Astrocyte of the cerebellum (primary cell): Measurements from ENCODE around the gene PI3.
"Not testable (repeated sequence)": the region's sequence is repeated elsewhere in the genome, so short reads cannot be mapped to it uniquely, and the experiment has no call there.

Experiments used
- DNase-seq: peaks from one replicate; pipeline ENCODE4 v3.0.0-alpha.2; 2011; ENCODE audit warnings: low read depth
- H3K4me3 ChIP-seq: 2 replicates; pipeline ENCODE4 v1.5.1; 2011; ENCODE audit warnings: mild to moderate bottlenecking, low read depth, low read length, moderate library complexity
- CTCF ChIP-seq: IDR thresholded peaks from 2 replicates; pipeline ENCODE4 v1.5.1; 2012; ENCODE audit warnings: low read length, low read depth, moderate library complexity, mild to moderate bottlenecking; ENCODE audit errors: missing control alignments
- in situ Hi-C: cut with HindIII; loops from 2 replicates; pipeline ENCODE4 v1.10.0; 2017; ENCODE audit warnings: low sequenced_read_pairs

PI3 gene

GRCh38 chr20:45174434-45175364 lies at the start of gene PI3:
Gene PI3 (plus strand): TSS chr20:45174902. CDS start chr20:45174923, 21 bp downstream.
- in situ Hi-C loops: no loop called here
- no peak for DNase-seq
- H3K4me3 ChIP-seq: no peak within 1 kb of the TSS
- TF ChIP-seq CTCF: no peak

- DNase-seq: no peak
- H3K4me3 ChIP-seq: no peak overlapping the region
- in situ Hi-C loops: no loop called here
- TF ChIP-seq CTCF: no peak
Measured at GRCh38 chr20:45128099-45128498, 46.6 kb upstream of the PI3 start.

- in situ Hi-C loops: no loop called here
Measured at GRCh38 chr20:45136911-45137310, 37.8 kb upstream of the PI3 start.

GRCh38 chr20:45138561-45139300 lies 36.0 kb upstream of the PI3 start:
- H3K4me3 ChIP-seq: no peak overlapping the region
- in situ Hi-C loops: no loop called here
- DNase-seq: no peak
- TF ChIP-seq CTCF: peak; percentile 53

More at GRCh38 chr20:45136911-45137310, 37.8 kb upstream of the PI3 start:
- no peak for DNase-seq
- TF ChIP-seq CTCF: no peak
- no peak overlapping the region for H3K4me3 ChIP-seq

GRCh38 chr20:45139733-45140375 lies 34.8 kb upstream of the PI3 start:
- DNase-seq, H3K4me3 ChIP-seq, in situ Hi-C loops: not testable (repeated sequence)

GRCh38 chr20:45140836-45141235 lies 33.9 kb upstream of the PI3 start:
- TF ChIP-seq CTCF: no peak
- no peak for DNase-seq
- H3K4me3 ChIP-seq: no peak overlapping the region
- in situ Hi-C loops: no loop called here
